HepG2 (cell line): ENCODE results near the gene PC. TPM values are rescaled to one million over a fixed set of nuclear protein-coding genes. Genes with fewer than 3 reads are reported as not detected.

Experiments
- ARNT ChIP-seq: fragments of 450-650 bp; IDR thresholded peaks from 2 replicates; pipeline ENCODE4 v1.6.1; 2017
- ASH2L ChIP-seq: fragments of 300-600, 200-600 bp; sonication (generic); IDR thresholded peaks from 2 replicates; pipeline ENCODE4 v1.7.0; 2017; ENCODE audit warnings: low read depth, mild to moderate bottlenecking, moderate library complexity, mixed read lengths, low read length; ENCODE audit not compliant: insufficient read length
- DZIP1 ChIP-seq: sonication (generic); formaldehyde crosslinking; IDR thresholded peaks from 2 replicates; pipeline ENCODE4 v1.5.0; 2020; ENCODE audit warnings: mild to moderate bottlenecking, missing genetic modification reagents
- FOXC1 ChIP-seq: sonication (generic); formaldehyde crosslinking; IDR thresholded peaks from 2 replicates; pipeline ENCODE4 v1.8.0; 2022; ENCODE audit warnings: mild to moderate bottlenecking, missing genetic modification reagents, borderline replicate concordance
- FOXO4 ChIP-seq: sonication (generic); formaldehyde crosslinking; conservative IDR thresholded peaks from 2 replicates; pipeline ENCODE4 v1.8.1; 2023; ENCODE audit warnings: missing genetic modification reagents
- HNRNPL ChIP-seq: fragments of 200-400 bp; formaldehyde crosslinking; IDR thresholded peaks from 2 replicates; pipeline ENCODE4 v1.6.1; 2017; ENCODE audit warnings: mild to moderate bottlenecking, low read depth, low read length
- KAT8 ChIP-seq: IDR thresholded peaks from 2 replicates; pipeline ENCODE4 v1.6.1; 2016; ENCODE audit warnings: missing genetic modification reagents, missing compliant biosample characterization
- KDM5B ChIP-seq: sonication (generic); formaldehyde crosslinking; IDR thresholded peaks from 2 replicates; pipeline ENCODE4 v1.4.0; 2020; ENCODE audit warnings: missing genetic modification reagents, mild to moderate bottlenecking, borderline replicate concordance
- KLF15 ChIP-seq: sonication (generic); formaldehyde crosslinking; IDR thresholded peaks from 2 replicates; pipeline ENCODE4 v1.8.1; 2023; ENCODE audit warnings: borderline replicate concordance, mild to moderate bottlenecking, inconsistent platforms, missing genetic modification reagents, mixed read lengths
- NR1H2 ChIP-seq: sonication (generic); formaldehyde crosslinking; IDR thresholded peaks from 2 replicates; pipeline ENCODE4 v1.8.1; 2022; ENCODE audit warnings: low read depth, missing genetic modification reagents, borderline replicate concordance
- RNF2 ChIP-seq: fragments of 450-650 bp; conservative IDR thresholded peaks from 2 replicates; pipeline ENCODE4 v1.6.1; 2016; ENCODE audit warnings: low read depth
- SNAI1 ChIP-seq: sonication (generic); formaldehyde crosslinking; IDR thresholded peaks from 2 replicates; pipeline ENCODE4 v1.5.0; 2020; ENCODE audit warnings: mild to moderate bottlenecking, missing genetic modification reagents, borderline replicate concordance
- TOPORS ChIP-seq: sonication (generic); formaldehyde crosslinking; IDR thresholded peaks from 2 replicates; pipeline ENCODE4 v1.8.0; 2023; ENCODE audit warnings: mild to moderate bottlenecking, missing genetic modification reagents
- TRAFD1 ChIP-seq: sonication (generic); formaldehyde crosslinking; IDR thresholded peaks from 2 replicates; pipeline ENCODE4 v1.5.1; 2020; ENCODE audit warnings: missing genetic modification reagents, mild to moderate bottlenecking, borderline replicate concordance
- ZHX1 ChIP-seq: sonication (generic); formaldehyde crosslinking; IDR thresholded peaks from 2 replicates; pipeline ENCODE4 v1.8.1; 2022; ENCODE audit warnings: low read depth, mild to moderate bottlenecking, missing genetic modification reagents
- ZNF235 ChIP-seq: sonication (generic); formaldehyde crosslinking; IDR thresholded peaks from 2 replicates; pipeline ENCODE4 v1.8.1; 2023; ENCODE audit warnings: mild to moderate bottlenecking, missing genetic modification reagents, borderline replicate concordance
- ZNF331 ChIP-seq: sonication (generic); formaldehyde crosslinking; IDR thresholded peaks from 2 replicates; pipeline ENCODE4 v1.4.0; 2020; ENCODE audit warnings: missing genetic modification reagents
- ZNF550 ChIP-seq: sonication (generic); formaldehyde crosslinking; IDR thresholded peaks from 2 replicates; pipeline ENCODE4 v1.4.0; 2020; ENCODE audit warnings: mild to moderate bottlenecking, missing genetic modification reagents, borderline replicate concordance
- ZNF780A ChIP-seq: sonication (generic); formaldehyde crosslinking; IDR thresholded peaks from 2 replicates; pipeline ENCODE4 v1.8.0; 2022; ENCODE audit warnings: mild to moderate bottlenecking, missing genetic modification reagents, moderate library complexity
- ZSCAN21 ChIP-seq: sonication (generic); formaldehyde crosslinking; IDR thresholded peaks from 2 replicates; pipeline ENCODE4 v1.8.0; 2022; ENCODE audit warnings: mild to moderate bottlenecking, missing genetic modification reagents, moderate library complexity, borderline replicate concordance
- polyA plus RNA-seq, 8 experiments: library from polyadenylated mRNA; depleted of rRNA in 3 of 8; stranded (reverse) in 7 of 8; unstranded in 1 of 8; fragments of >200 nt; fragmentation: Illumina TruSeq in 4 of 8; extraction: Trizol in 4 of 8; gene quantifications; 2 replicates each; pipeline versions ENCODE4 v1.2.1 to v1.2.3, GENCODE V29; 2011 to 2016; ENCODE audit warnings: low read depth in 4 of 8, missing spikeins in 1 of 8, mixed read lengths in 1 of 8; ENCODE audit not compliant: insufficient read depth in 1 of 8
- total RNA-seq, 5 experiments: library from RNA; depleted of rRNA; stranded (reverse); fragments of >200 nt; fragmentation: Illumina TruSeq; extraction: Trizol; gene quantifications; 2 replicates each; pipeline ENCODE4 v1.2.3, GENCODE V29; 2016; ENCODE audit warnings: low read depth in 1 of 5

The PC gene
- total and polyA plus RNA-seq, 2 of the 13 experiments (the other 11 are each of a cell fraction or from before 2014, with no cell fraction given) = 29.0 to 39.0 TPM

GRCh38 chr11:66868726-66869566, 89.2 kb downstream of the PC start (continued):
- TF ChIP-seq KLF15 (no peak), ZNF550 (CRISPR knock-in tag) (no peak), ZHX1 (CRISPR knock-in tag) (no peak), TOPORS (CRISPR knock-in tag) (no peak), HNRNPL (0 out of 2 replicates have a peak, but pooled peaks have one; percentile 59), ASH2L (no peak), ARNT (no peak), RNF2 (no peak), DZIP1 (no peak), KDM5B (CRISPR knock-in tag) (0 out of 2 replicates have a peak, but pooled peaks have one; percentile 28), NR1H2 (no peak), FOXO4 (CRISPR knock-in tag) (no peak), ZSCAN21 (no peak), FOXC1 (CRISPR knock-in tag) (no peak), KAT8 (CRISPR knock-in tag) (no peak), ZNF331 (CRISPR knock-in tag) (no peak), ZNF235 (no peak), TRAFD1 (CRISPR knock-in tag) (no peak), ZNF780A (no peak), SNAI1 (no peak)
